ENCODE data around the gene FALEC. TPM values are rescaled to one million over a fixed set of nuclear protein-coding genes. Genes with fewer than 3 reads are reported as not detected.

The FALEC gene
- total and polyA plus RNA-seq, 8 donors, result 0.93 TPM; not detected in 7

- Histone ChIP-seq H3K27ac (peak overlapping the region; percentile 40 to 93 (median 85)), H3K9me3 (no peaks in the 10 kb centered on the region), H3K4me3 (peak overlapping the region; percentile 51 to 62 (median 57)), H3K36me3 (peaks cover 0 to 19% (median 5%) of the 10 kb centered on the region in 4 donors), H3K4me1 (peaks cover 38 to 62% (median 54%) of the 10 kb centered on the region in 4 donors), H3K27me3 (no peaks in the 10 kb centered on the region)
- 35 to 59% (median 56%) methylated on average over 21 to 22 of the region's 22 CpGs for WGBS, 5 donors
- TF ChIP-seq POLR2AphosphoS5 (IDR thresholded peaks at IDR 0.05) (peak in 1 of 3 donors; percentile 16), CTCF (IDR thresholded peaks at IDR 0.05) (no peak), EP300 (IDR thresholded peaks at IDR 0.05) (no peak), POLR2A (IDR thresholded peaks at IDR 0.05) (no peak)
- DNase-seq, result peak in 1 of 2 donors; percentile 80
- intact Hi-C loops (cut with DNase I; ENCODE audit: low total_unique reads), result loop anchor here (10.0 kb wide), 1 partner anchor 74 kb away; the partner anchor contains the start of gene ENSA
Measured at GRCh38 chr1:150550222-150551050, 34.9 kb downstream of the FALEC start.

- no peaks in the 10 kb centered on the region for H3K27me3 ChIP-seq
- peaks cover 0 to 27% (median 13%) of the 10 kb centered on the region in 4 donors for H3K36me3 ChIP-seq
- peaks cover 38 to 68% (median 55%) of the 10 kb centered on the region in 4 donors for H3K4me1 ChIP-seq
- peak overlapping the region in 1 of 4 donors; percentile 53 for H3K4me3 ChIP-seq
- WGBS, 5 donors, result 53 to 70% (median 64%) methylated on average over 11 of the region's 11 CpGs
- H3K27ac ChIP-seq, result peak overlapping the region; percentile 11 to 93 (median 85)
- TF ChIP-seq CTCF (IDR thresholded peaks at IDR 0.05), result no peak
- no peak for TF ChIP-seq EP300 (IDR thresholded peaks at IDR 0.05)
- no peak for TF ChIP-seq POLR2A (IDR thresholded peaks at IDR 0.05)
- TF ChIP-seq POLR2AphosphoS5 (IDR thresholded peaks at IDR 0.05), result no peak
- H3K9me3 ChIP-seq, result no peaks in the 10 kb centered on the region
- peak in 1 of 2 donors; percentile 46 for DNase-seq
- intact Hi-C loops (cut with DNase I; ENCODE audit: low total_unique reads), result loop anchor here (10.0 kb wide), 1 partner anchor 74 kb away; the partner anchor contains the start of gene ENSA
Measured at GRCh38 chr1:150551051-150551783, 35.7 kb downstream of the FALEC start.

GRCh38 chr1:150551784-150552127, 36.2 kb downstream of the FALEC start:
- TF ChIP-seq POLR2A (IDR thresholded peaks at IDR 0.05), result no peak
- DNase-seq, result no peak
- H3K27me3 ChIP-seq, result no peaks in the 10 kb centered on the region
- peak overlapping the region; percentile 11 to 93 (median 85) for H3K27ac ChIP-seq
- H3K4me3 ChIP-seq, result no peak overlapping the region
- peaks cover 38 to 74% (median 57%) of the 10 kb centered on the region in 4 donors for H3K4me1 ChIP-seq
- peaks cover 0 to 32% (median 19%) of the 10 kb centered on the region in 4 donors for H3K36me3 ChIP-seq
- WGBS, 5 donors, result 8 to 50% (median 36%) methylated on average over 1 of the region's 1 CpG
- intact Hi-C loops (cut with DNase I; ENCODE audit: low total_unique reads), result loop anchor here (10.0 kb wide), 1 partner anchor 73 kb away; the partner anchor contains the start of gene ENSA
- no peaks in the 10 kb centered on the region for H3K9me3 ChIP-seq

GRCh38 chr1:150552128-150552910, 36.8 kb downstream of the FALEC start:
- 37 to 39% (median 38%) methylated on average over 11 to 13 of the region's 13 CpGs for WGBS, 5 donors
- peak overlapping the region; percentile 57 to 93 (median 85) for H3K27ac ChIP-seq
- no peaks in the 10 kb centered on the region for H3K27me3 ChIP-seq
- H3K4me3 ChIP-seq, result peak overlapping the region in 1 of 4 donors; percentile 10
- H3K9me3 ChIP-seq, result no peaks in the 10 kb centered on the region
- H3K36me3 ChIP-seq, result peaks cover 0 to 38% (median 24%) of the 10 kb centered on the region in 4 donors
- TF ChIP-seq POLR2AphosphoS5 (IDR thresholded peaks at IDR 0.05) (peak; percentile 11 to 76 (median 57)), POLR2A (IDR thresholded peaks at IDR 0.05) (no peak), EP300 (IDR thresholded peaks at IDR 0.05) (peak; percentile 46), CTCF (IDR thresholded peaks at IDR 0.05) (no peak)
- H3K4me1 ChIP-seq, result peaks cover 38 to 75% (median 60%) of the 10 kb centered on the region in 4 donors
- DNase-seq, result peak; percentile 65 to 91
- intact Hi-C loops (cut with DNase I; ENCODE audit: low total_unique reads), result loop anchor here (10.0 kb wide), 1 partner anchor 72 kb away; the partner anchor contains the start of gene ENSA

Data from stomach (tissue), 9 donors.